NK-92 (cell line): ENCODE results near the gene CHST4.
"Not testable (repeated sequence)": the region's sequence is repeated elsewhere in the genome, so short reads cannot be mapped to it uniquely, and the experiment has no call there.

Experiments
- DNase-seq: peaks from one replicate; lab custom pipeline; 2025; ENCODE audit not compliant: unreplicated experiment; lab: John Stamatoyannopoulos, UW

CHST4 gene

DNA sequence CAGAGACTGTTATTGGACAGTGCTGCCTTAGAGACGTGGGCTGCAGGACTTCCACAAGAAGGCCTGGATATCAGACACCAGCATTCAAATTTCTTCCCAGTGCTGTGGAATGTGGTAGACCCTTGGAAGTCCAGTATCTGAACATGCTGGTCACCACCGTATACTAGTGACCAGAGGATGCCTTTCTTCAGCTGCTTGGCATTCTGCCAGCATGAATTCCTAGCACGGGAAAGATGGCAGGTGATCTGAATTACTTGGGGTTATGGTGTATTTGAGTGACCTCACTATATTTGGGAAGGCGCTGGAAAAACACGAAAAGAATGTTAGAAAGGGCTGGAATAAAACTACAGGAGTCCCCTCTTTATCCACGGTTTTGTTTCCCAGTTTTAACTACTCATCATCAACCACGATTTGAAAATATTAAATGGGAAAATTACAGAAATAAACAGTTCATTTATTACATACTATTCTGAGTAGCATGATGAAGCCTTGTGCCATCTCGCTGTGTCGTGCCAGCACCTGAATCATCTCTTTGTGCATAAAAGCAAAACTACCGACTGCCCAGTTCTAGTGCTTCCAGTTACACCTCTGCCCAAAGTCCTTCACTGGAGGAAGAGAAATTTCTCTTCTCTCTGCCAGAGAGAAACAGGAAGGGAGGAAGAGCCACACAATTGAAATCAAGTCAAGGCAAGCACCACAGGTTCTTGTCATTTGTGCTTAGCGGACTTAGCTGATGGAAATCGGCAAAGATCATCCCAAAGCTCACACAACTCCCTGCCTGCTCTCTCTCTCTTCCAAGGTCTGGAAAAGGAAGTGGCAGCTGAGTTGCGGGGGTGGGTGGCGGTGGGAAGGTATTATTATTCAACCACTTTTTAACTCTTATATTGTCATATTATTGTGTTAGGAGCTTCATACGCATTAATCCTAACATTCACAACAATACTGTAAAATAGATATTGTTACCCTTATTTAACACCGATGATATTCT, 1.4 kb upstream of the CHST4 start:
- DNase-seq: no peak

DNA sequence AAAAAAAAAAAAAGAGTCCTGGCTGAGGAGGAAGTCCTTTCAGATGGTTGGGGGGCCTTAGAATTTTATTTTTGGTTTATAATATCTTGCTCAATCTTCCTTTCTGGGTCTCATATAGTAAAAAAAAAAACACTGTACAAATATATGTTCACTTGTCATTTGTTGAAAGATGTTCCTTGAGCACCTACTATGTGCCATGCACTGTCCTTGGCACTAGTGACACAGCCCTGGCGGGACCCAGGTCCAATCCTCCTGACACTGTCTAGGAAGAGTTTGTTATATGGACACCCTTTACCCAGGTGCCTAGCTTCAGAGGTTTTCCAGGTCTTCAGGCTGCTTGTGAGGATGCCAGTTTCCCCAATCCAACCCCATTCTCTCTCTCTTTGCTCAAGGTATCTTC, 2.0 kb downstream of the CHST4 start:
- DNase-seq: no peak

DNA sequence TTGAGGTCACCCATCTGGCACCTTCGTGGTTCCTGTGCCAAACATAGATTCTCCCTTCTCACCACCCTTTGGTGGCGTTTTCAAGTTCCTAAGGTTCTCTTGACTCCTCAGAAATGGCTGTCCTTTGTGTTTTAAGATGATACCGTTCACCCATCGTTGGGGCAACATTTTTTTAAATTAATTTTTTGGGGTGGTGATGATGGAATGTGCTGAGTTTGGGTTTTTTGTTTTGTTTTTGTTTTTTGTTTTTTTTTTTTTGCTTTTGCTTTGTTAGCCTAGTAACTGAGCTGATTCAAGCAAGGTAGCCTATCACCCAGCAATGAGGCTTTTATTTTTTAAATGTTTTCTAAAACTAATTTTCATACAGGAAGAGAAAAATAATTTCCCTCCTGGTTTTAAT, 2.6 kb downstream of the CHST4 start:
- no peak for DNase-seq

DNA sequence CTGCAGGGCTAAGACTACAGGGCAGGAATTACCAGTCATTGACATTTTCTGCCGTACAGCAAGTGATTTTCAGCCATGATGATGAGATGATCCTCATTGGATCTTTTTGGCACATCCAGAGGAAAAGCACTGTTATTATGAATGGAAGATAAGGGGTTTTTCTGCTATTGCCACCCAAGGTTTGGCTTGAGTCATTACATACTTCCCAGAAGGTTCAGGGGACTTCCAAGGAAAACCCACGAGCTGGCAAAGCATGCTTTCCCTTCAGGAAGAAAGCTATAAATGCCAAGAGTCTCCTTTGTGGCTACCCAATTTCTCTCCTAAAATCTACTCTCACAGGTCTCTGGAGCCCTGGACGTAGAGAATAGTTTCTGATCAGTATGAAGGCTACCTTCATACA, 6.1 kb downstream of the CHST4 start:
- DNase-seq: no peak

DNA sequence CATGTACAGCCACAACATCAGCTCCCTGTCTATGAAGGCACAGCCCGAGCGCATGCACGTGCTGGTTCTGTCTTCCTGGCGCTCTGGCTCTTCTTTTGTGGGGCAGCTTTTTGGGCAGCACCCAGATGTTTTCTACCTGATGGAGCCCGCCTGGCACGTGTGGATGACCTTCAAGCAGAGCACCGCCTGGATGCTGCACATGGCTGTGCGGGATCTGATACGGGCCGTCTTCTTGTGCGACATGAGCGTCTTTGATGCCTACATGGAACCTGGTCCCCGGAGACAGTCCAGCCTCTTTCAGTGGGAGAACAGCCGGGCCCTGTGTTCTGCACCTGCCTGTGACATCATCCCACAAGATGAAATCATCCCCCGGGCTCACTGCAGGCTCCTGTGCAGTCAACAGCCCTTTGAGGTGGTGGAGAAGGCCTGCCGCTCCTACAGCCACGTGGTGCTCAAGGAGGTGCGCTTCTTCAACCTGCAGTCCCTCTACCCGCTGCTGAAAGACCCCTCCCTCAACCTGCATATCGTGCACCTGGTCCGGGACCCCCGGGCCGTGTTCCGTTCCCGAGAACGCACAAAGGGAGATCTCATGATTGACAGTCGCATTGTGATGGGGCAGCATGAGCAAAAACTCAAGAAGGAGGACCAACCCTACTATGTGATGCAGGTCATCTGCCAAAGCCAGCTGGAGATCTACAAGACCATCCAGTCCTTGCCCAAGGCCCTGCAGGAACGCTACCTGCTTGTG, 10.7 kb downstream of the CHST4 start:
- DNase-seq: no peak

DNA sequence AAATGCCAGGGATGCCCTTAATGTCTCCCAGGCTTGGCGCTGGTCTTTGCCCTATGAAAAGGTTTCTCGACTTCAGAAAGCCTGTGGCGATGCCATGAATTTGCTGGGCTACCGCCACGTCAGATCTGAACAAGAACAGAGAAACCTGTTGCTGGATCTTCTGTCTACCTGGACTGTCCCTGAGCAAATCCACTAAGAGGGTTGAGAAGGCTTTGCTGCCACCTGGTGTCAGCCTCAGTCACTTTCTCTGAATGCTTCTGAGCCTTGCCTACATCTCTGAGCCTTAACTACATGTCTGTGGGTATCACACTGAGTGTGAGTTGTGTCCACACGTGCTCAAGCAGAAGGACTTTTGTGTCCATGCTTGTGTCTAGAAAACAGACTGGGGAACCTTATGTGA, 11.4 kb downstream of the CHST4 start:
- no peak for DNase-seq

DNA sequence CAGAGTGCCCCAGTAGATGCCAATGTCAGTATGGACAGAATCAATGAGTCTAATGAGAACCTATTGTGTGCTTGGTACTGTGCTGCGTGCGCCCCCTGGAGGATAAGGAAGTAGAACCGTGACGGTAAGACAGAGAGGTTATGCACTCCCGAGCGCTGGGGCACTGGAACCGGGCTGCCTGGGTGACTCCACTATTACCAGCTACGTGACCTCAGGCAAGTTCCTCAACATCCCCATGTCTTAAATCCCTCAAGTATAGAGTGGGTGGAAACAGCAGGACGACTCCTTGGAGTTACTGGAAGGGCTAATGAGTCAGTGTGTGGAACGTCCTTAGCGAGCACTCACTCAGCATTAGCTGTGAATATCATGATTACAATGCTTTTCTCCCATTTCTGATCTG, 16.2 kb downstream of the CHST4 start:
- DNase-seq: no peak

DNA sequence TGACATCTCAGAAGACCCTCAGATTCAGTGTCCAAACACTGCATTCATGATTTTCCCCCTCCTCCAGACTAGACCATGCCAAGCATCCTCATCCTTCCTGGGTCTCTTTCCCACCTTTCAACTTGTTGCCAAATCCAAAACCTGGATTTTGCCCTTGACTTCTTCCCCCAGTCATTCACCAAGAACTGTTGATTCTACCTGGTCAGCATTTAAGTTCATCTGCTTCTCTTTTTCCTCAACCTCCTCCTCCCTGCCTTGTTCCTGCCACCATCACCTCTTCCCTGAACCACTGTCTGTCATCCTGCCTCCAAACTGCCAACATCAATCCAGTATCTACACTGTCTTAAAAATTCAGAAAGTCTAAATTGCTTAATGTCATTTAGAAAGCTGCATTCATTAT, 20.9 kb downstream of the CHST4 start:
- DNase-seq: no peak

DNA sequence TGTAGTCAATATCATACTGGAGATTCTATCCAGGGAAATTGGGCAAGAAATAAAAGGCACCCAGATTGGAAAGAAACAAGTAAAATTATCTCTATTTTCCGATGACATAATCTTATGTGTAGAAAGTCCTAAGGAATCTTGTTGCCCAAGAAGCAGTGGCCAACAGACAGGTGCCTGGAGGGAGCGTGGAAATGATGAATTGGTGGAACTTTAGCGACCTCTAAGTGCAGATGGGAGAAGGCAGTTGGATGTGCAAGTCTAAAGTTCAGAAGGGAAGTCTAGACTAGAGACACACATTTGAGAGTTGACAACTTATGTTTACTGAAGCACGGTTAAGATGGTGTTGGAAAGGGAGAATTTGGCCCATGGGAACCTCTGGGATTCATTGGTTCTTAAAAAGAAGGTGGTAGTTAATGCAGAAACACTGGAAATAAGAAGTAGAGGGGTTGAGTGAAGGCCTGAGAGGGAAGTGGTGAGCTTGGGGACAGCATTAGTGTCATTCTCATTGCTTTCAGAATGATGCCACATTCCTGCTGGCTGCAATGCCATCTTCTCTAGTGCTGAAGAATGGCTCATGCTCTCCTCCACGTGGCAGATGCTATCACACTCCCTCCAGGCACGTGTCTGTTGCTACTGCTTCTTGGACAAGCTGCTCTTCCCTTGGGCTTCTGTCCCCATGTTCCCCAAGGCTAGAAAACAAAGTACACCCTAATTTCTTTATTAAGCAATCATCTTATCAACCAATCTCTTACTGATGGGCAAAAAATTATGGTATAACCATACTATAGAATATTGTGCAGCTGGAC, 26.7 kb downstream of the CHST4 start:
- DNase-seq: no peak

DNA sequence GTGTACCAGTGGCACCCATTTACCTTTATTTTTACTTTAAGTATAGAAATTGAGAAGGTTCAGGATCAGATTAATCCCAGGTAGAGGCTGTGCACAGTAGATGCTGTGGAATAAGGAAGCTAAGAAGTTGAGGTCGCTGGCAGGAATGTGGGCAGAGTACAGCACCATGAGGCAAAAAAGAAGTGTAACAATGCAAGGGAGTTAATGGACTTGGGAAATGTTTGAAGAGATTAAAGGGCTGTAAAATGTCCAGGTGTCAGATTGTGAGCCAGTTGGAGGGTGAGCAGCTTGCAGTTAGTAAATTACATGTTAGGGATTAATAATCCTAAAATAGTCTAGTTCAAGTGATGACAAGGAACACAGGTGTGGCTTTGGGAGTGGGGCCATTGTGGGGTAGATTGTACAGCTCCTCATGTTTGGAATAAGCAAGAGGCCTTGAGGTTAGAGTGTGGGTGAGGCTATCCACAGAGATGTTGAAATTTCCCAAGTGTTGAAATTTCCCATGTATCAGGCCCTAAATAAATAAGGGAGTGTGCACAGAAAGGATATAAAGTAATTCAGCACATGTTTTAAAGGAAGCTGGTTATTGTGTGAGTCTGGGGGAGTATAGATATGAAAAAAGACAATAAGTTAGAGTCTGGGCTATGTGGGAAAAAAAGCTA, 29.1 kb downstream of the CHST4 start:
- no peak for DNase-seq

DNA sequence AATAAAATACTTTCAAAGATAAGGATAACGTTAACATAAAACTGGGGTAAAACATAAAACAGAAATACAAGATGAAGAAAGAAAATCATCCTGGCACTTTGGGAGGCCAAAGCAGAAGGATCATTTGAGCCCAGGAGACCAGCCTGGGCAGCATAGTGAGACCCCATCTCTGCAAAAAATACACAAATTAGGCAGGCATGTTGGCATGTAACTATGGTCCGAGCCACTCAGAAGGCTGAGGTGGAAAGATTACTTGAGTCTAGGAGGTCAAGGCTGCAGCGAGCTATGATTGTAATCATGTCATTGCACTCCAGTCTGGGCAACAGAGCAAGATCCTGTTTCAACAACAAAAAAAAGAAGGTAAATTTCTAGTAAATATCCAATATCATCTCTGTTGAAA, 31.1 kb downstream of the CHST4 start:
- no peak for DNase-seq

DNA sequence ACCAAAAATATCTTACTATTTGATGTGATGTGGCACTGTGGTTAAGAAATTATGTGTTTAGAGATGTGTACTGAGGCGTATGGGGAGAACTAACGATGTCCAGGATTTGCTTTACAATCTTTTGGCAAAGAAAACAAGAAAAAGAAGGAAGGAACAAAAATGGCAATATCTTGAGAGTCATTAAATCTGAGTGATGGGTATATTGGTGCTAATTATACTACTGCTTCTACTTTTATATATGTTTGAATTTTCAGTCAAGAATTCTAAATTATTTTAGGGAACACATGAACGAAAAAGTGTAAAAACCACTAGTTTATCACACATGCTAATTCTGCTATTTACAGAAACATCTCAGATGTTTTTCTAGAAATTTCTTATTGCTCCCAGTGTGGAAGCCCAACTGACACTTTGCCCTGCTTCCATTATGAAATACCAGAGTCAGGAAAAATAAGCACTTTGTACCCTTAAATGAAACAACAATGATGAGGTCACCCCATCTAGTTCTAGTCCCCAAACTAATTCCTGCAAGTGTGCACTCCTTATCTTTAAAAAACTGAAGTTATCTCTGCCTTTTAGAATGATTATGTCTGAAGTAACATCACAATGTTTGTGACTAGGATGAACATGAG, 31.8 kb downstream of the CHST4 start:
- DNase-seq: no peak

DNA sequence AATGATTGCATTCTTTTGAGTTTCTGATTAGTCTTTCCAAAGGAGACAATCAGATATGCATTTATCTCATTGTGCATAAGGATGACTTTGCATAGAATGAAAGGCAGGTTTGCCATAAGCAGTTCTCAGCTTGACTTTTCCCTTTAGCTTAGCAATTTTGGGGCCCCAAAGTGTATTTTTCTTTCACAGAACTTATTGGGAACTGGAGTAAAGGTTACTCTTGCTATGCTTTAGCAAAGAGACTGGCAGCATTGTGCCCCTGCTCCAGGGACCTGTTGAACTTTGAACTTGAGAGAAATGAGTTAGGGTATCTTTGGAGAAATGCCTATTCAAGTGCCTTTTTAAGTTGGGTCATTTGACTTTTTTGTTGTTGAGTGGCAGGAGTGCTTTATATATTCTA, 33.6 kb downstream of the CHST4 start:
- DNase-seq: no peak

DNA sequence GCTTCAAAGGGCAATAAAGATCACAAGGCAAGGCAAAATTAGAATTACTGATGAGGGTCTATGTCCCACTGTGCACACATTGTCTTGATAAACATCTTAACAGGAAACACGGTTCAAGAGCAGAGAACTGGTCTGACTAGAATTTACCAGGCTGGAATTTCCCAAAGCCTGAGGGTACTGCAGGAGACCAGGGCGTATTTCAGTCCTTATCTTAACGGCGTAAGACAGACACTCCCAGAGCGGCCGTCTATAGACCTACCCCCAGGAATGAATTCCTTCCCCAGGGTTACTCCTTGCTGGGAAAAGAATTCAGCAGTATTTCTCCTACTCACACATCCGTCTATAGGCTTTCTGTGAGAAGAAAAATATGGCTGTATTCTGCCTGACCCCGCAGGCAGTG, 35.7 kb downstream of the CHST4 start:
- not testable (repeated sequence) for DNase-seq

DNA sequence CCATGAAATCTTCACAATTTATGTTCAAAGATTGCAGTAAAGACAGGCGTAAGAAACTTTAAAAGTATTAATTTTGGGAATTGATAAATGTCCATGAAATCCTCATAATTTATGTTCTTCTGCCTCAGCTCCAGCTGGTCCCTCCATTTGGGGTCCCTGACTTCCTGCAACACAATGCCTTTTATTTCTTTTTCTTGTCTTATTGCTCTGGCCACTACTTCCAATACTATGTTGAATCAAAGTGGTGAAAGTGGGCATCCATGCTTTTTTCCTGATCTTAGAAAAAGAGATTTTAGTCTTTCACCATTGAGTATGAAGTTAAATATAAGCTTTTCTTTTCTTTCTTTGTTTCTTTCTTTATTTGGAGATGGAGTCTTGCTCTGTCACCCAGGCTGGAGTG, 36.3 kb downstream of the CHST4 start:
- no peak for DNase-seq

DNA sequence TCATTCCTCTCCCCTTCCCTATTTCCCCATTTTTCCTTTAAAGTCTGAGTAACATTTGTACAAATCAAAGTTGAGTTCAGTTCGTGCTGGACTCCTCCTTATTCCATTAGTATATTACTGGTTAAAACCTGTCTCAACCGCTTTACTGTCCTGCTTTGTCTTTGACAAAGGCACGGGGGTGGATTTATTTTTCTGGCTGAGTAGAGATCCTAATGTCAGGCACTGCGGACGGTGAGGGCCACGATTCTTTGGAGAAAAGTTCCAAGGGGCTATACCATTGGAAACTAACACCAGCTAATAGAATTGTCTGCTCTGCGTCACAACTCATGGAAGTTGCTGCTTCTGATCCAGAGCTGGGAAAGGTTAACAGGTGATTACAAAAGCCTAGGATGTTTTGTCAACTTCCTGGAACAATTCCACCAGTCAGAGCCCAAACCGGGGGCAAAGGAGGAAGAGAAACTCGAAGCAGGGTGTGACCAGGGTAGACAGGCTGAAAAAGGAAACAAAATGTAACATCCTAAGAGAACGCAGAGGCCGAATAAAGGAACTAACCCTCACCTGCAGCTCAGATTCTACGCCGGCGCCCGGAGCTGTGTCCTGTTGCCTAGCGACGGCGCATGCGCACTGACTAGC, 38.2 kb downstream of the CHST4 start:
- no peak for DNase-seq

DNA sequence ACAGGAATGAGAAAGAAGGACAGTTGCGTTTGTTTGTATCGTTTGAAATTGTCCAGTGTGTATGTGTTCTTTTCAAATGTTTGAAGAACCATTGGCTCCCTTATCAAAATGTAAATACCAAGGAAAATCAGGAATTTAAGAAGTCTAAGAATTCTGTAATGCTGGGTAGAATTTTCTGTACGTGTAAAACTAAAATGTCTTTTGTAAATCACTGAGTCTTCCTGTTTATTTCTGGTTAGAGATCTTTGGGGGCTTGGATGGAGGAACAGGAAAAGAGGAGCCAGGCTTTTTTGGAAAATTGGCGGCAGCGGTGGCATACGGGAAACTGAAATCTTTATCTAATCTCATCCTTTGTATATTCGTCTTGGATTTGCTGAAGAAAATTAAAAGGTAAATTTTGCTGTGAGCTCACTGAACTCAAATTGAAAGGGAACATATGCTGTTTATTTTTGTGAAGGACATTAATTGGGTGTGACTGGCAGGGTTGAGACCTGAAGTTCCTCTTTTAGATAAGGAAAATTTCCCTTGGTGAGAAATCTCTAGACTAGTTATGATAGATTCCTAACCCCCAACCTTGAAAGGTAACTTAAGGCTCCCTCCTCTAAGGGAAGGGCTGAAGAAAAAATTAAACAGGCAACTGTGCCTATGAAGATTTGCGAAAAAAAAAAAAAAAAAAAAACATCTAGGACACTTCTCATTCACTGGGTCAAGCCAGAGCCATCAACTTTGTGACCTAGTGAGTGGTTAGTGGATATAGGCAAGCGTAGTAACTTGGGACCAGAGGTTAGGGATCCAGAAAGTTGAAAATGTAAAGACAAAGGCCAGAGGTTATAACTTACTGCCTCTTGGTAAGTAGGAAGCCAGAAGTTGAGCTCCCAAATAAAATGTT, 39.8 kb downstream of the CHST4 start:
- no peak for DNase-seq

DNA sequence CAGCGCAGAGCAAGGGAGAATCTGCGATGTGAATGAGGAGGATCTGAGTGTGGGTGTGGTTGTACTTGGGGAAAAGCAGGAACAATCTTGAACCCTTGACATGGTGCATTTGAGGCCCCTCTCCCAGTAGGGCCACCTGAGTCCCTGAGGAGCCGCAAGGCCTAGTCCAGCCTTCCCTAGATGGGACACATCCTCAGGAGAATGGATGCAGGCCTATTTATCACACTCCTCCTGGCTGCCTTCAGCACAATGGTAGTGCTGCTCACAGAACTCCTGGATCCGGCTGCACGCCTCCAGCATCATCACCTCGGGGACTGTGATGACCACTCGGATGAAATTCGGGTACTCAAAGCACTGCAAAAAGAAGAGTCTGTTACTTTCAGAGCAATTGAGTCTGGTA, 41.7 kb downstream of the CHST4 start:
- no peak for DNase-seq

DNA sequence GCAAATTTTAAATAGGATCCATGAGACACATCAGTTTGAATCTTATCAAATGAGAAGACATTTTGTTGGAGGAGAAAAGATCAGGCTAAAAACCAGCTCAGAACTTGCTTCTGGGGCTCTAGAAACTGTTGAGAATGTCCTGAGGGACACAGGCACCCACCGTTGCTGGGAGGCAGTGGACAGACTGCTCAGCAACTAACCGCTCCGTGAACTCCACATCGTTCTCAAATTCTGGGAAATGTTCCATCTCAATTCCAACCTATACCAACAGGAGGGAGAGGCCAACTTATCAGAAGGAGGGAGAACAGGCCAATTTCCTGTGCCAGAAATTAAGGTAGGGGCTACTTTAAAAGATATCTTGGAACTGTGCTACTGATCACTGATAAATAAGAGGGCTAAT, 42.3 kb downstream of the CHST4 start:
- no peak for DNase-seq
